Fibroblast of skin of scalp (primary cell): ENCODE measurements around the gene XIRP1.

Experiments
- DNase-seq: peaks from one replicate; pipeline ENCODE4 v3.0.0-alpha.2; 2013

The XIRP1 gene

GRCh38 chr3:39142067-39142466 is 50.3 kb downstream of the XIRP1 start:
- DNase-seq, result no peak

GRCh38 chr3:39141171-39141995 is 51.0 kb downstream of the XIRP1 start:
- peak; percentile 42 for DNase-seq

GRCh38 chr3:39140341-39140971 is 51.9 kb downstream of the XIRP1 start:
- DNase-seq, result no peak

GRCh38 chr3:39139442-39139841 is 53.0 kb downstream of the XIRP1 start:
- DNase-seq, result no peak

- peak; percentile 24 for DNase-seq
Observed at GRCh38 chr3:39138804-39139415, 53.5 kb downstream of the XIRP1 start.

- DNase-seq, result no peak
Observed at GRCh38 chr3:39137991-39138803, 54.2 kb downstream of the XIRP1 start.

- no peak for DNase-seq
Observed at GRCh38 chr3:39137435-39137936, 54.9 kb downstream of the XIRP1 start.

GRCh38 chr3:39136533-39137434 is 55.6 kb downstream of the XIRP1 start:
- no peak for DNase-seq

- no peak for DNase-seq
Observed at GRCh38 chr3:39135170-39135805, 57.1 kb downstream of the XIRP1 start.

GRCh38 chr3:39134305-39134704 is 58.1 kb downstream of the XIRP1 start:
- DNase-seq, result no peak

GRCh38 chr3:39133822-39134221 is 58.6 kb downstream of the XIRP1 start:
- no peak for DNase-seq
